Suprapubic skin (tissue), 4 donors: Measurements from ENCODE around the gene CREB5. TPM values are rescaled to one million over a fixed set of nuclear protein-coding genes. Genes with fewer than 3 reads are reported as not detected.

Source experiments
- DNase-seq, 2 donors: peaks; one replicate each; pipeline ENCODE4 v3.0.0-alpha.2; 2019; ENCODE audit warnings: low spot score in 2 of 2
- H3K27ac ChIP-seq: fragments of 200-600 bp; sonication (generic); one replicate; pipeline ENCODE4 v1.5.1; 2019
- H3K27me3 ChIP-seq: fragments of 200-600 bp; sonication (generic); one replicate; pipeline ENCODE4 v1.5.1; 2019
- H3K36me3 ChIP-seq: fragments of 200-600 bp; sonication (generic); one replicate; pipeline ENCODE4 v1.5.1; 2019
- H3K4me1 ChIP-seq: fragments of 200-600 bp; sonication (generic); one replicate; pipeline ENCODE4 v1.5.1; 2019
- H3K4me3 ChIP-seq: fragments of 200-600 bp; sonication (generic); one replicate; pipeline ENCODE4 v1.5.1; 2019; ENCODE audit warnings: mild to moderate bottlenecking
- H3K9me3 ChIP-seq: fragments of 200-600 bp; sonication (generic); one replicate; pipeline ENCODE4 v1.5.1; 2019
- EP300 ChIP-seq: sonication (generic); formaldehyde crosslinking; IDR thresholded peaks from one replicate; pipeline ENCODE4 v1.6.1; 2017; ENCODE audit warnings: antibody characterized with exemption
- POLR2A ChIP-seq, 2 donors: fragments of 450-650 bp; IDR thresholded peaks; one replicate each; pipeline ENCODE4 v1.6.1; 2017; ENCODE audit warnings: antibody characterized with exemption in 2 of 2, mild to moderate bottlenecking in 2 of 2, moderate library complexity in 2 of 2
- POLR2AphosphoS5 ChIP-seq, 3 donors: sonication (generic); formaldehyde crosslinking; IDR thresholded peaks; one replicate each; pipeline ENCODE4 v1.6.1; 2017; ENCODE audit warnings: antibody characterized with exemption in 3 of 3
- WGBS: methylation state at CpG from one replicate; pipeline ENCODE4 v1.1.5; 2018; 5-methylcytosine and 5-hydroxymethylcytosine counted together
- total RNA-seq, 4 donors: library from RNA; depleted of rRNA; stranded (reverse); fragments of >200 nt; gene quantifications; one replicate each; pipeline ENCODE4 v1.1.0, GENCODE V29; 2016
- TF ChIP-seq, protein P1 (sequence below), 2 donors: fragments of 200-600 bp in 1 of 2; fragments of 450-650 bp in 1 of 2; sonication (generic) in 1 of 2; IDR thresholded peaks; one replicate each; pipeline ENCODE4 v1.5.1; 2016 to 2019; ENCODE audit warnings: antibody characterized with exemption in 2 of 2, mild to moderate bottlenecking in 1 of 2, moderate library complexity in 1 of 2

CREB5 gene
- total RNA-seq, 4 donors from 2014 or later: 6.2 to 12.1 (median 10.0) TPM

DNA sequence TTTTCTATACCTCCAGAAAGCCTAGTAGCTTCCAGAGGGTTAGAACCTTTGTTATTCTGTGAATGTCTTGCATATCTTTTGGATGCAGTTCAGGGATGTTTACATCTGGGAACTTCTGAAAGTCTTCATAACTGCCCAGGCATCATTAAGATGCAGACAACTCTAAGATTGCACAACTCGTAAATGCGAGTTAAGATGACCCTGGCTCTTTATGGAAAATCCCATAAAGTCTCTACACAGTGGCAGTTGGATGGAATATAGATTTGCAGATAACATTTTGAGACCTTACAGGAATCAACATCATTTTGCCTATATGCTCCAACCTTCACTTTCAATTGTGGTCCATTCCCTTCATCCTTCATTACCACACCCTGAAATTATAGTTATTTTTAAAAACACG lies 151.7 kb downstream of the CREB5 start:
- no peaks in the 10 kb centered on the region for H3K27me3 ChIP-seq
- H3K4me1 ChIP-seq: peaks cover 3% of the 10 kb centered on the region
- H3K4me3 ChIP-seq: no peak overlapping the region
- WGBS: 87% methylated on average over 3 of the region's 3 CpGs
- DNase-seq: no peak
- H3K9me3 ChIP-seq: no peaks in the 10 kb centered on the region
- no peak for TF ChIP-seq POLR2A (IDR thresholded peaks at IDR 0.05)
- TF ChIP-seq, protein P1, sequence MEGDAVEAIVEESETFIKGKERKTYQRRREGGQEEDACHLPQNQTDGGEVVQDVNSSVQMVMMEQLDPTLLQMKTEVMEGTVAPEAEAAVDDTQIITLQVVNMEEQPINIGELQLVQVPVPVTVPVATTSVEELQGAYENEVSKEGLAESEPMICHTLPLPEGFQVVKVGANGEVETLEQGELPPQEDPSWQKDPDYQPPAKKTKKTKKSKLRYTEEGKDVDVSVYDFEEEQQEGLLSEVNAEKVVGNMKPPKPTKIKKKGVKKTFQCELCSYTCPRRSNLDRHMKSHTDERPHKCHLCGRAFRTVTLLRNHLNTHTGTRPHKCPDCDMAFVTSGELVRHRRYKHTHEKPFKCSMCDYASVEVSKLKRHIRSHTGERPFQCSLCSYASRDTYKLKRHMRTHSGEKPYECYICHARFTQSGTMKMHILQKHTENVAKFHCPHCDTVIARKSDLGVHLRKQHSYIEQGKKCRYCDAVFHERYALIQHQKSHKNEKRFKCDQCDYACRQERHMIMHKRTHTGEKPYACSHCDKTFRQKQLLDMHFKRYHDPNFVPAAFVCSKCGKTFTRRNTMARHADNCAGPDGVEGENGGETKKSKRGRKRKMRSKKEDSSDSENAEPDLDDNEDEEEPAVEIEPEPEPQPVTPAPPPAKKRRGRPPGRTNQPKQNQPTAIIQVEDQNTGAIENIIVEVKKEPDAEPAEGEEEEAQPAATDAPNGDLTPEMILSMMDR (IDR thresholded peaks at IDR 0.05): no peak
- TF ChIP-seq POLR2AphosphoS5 (IDR thresholded peaks at IDR 0.05): no peak
- TF ChIP-seq EP300: no peak
- H3K36me3 ChIP-seq: no peaks in the 10 kb centered on the region
- H3K27ac ChIP-seq: no peak overlapping the region

DNA sequence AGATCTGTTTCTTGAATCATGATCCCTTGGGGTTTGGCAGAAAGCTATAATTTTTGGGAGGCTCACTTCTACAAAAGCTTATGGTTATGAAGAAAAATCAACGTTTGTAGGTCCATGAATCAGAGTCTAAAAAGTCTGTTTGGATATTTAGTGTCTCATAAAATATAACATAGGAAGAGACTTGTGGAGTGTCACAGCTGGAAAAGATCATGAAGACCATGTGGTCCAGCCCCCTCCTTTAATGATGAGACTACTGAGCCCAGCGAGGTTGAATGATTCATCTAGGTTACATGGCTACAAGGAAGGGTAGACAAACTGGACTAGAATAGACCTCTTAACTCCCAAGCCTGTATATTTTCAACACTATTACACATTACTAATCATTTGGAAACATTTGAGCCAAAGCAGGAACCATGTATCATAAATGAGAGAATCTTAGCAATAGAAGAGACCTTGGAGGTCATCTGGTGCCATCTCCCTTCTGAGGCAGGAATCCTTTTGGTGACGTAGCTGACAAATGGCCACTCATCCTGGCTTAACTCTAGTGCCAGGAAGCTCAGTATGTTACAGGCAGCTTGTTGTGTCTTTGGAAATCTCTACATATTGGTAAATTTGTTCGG lies 152.5 kb downstream of the CREB5 start:
- H3K4me3 ChIP-seq: no peak overlapping the region
- H3K9me3 ChIP-seq: no peaks in the 10 kb centered on the region
- no peak for DNase-seq
- H3K36me3 ChIP-seq: no peaks in the 10 kb centered on the region
- no peaks in the 10 kb centered on the region for H3K4me1 ChIP-seq
- H3K27ac ChIP-seq: no peak overlapping the region
- no peaks in the 10 kb centered on the region for H3K27me3 ChIP-seq
- WGBS: 66% methylated on average over 4 of the region's 4 CpGs
- TF ChIP-seq, protein P1 (IDR thresholded peaks at IDR 0.05): no peak
- TF ChIP-seq EP300: no peak
- TF ChIP-seq POLR2A (IDR thresholded peaks at IDR 0.05): no peak
- no peak for TF ChIP-seq POLR2AphosphoS5 (IDR thresholded peaks at IDR 0.05)

DNA sequence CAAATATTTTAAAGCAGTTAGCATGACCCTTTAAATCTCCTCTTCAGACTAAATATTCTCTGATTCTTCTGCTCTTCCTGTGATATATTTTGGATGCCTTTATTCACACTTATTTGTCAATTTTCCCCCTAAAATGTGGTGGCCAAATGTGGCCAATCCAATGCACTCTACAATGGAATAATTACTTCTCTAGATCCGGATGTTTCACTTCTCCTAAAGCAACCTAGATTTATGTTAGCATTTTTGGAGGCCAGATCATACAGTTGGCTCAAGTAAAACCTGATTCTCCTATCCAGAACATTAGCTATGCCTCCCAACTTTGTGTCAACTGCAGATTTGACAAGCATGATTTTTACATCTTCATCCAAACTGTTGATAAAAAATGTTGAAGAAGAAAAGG lies 153.7 kb downstream of the CREB5 start:
- 32% methylated on average over 1 of the region's 1 CpG for WGBS
- Histone ChIP-seq H3K9me3 (no peaks in the 10 kb centered on the region), H3K27ac (no peak overlapping the region), H3K4me3 (no peak overlapping the region), H3K4me1 (no peaks in the 10 kb centered on the region), H3K27me3 (no peaks in the 10 kb centered on the region), H3K36me3 (no peaks in the 10 kb centered on the region)
- TF ChIP-seq POLR2AphosphoS5 (IDR thresholded peaks at IDR 0.05) (no peak), POLR2A (IDR thresholded peaks at IDR 0.05) (no peak), EP300 (no peak)
- TF ChIP-seq, protein P1 (IDR thresholded peaks at IDR 0.05): no peak
- no peak for DNase-seq

DNA sequence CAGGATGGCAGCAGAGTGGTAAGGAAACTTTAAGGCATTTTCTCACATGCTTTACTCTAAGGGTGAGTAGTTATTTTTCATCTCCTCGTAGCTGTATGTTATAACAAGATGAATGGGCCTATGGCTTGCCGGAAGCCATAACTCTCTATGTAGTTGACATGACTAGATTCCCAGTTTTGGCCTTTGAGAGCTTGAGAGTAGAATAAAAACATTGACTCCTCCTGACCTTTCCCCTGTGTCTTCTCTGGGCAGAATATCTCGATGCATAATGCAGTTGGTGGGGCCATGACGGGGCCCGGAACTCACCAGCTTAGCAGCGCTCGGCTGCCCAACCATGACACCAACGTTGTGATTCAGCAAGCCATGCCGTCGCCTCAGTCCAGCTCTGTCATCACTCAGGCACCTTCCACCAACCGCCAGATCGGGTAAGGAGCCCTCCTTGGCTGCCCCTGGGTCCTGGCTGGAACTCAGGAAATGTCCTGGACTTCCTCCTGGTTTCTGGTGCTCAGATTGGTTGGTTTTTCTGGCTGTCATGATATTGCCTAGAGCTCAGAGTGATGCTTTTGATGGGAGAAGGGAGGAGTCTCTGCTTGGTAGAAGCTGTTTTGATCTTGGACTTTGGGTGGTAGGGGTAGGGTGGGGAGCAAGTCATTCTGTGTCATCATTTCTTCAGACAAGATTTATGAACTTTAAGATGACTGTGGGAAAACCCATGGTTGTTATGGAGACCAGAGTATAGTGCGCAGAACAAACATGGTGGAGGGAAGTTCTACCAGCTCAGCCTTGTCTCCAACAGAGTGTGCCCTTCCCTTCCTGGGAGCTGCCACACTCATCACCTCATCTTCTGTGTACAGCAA lies 158.0 kb downstream of the CREB5 start:
- no peaks in the 10 kb centered on the region for H3K36me3 ChIP-seq
- no peak overlapping the region for H3K4me3 ChIP-seq
- TF ChIP-seq POLR2A (IDR thresholded peaks at IDR 0.05): no peak
- TF ChIP-seq POLR2AphosphoS5 (IDR thresholded peaks at IDR 0.05): no peak
- TF ChIP-seq, protein P1 (IDR thresholded peaks at IDR 0.05): no peak
- TF ChIP-seq EP300: no peak
- H3K27ac ChIP-seq: no peak overlapping the region
- H3K9me3 ChIP-seq: no peaks in the 10 kb centered on the region
- no peak for DNase-seq
- H3K4me1 ChIP-seq: peaks cover 18% of the 10 kb centered on the region
- 93% methylated on average over 13 of the region's 13 CpGs for WGBS
- H3K27me3 ChIP-seq: peaks cover 2% of the 10 kb centered on the region

DNA sequence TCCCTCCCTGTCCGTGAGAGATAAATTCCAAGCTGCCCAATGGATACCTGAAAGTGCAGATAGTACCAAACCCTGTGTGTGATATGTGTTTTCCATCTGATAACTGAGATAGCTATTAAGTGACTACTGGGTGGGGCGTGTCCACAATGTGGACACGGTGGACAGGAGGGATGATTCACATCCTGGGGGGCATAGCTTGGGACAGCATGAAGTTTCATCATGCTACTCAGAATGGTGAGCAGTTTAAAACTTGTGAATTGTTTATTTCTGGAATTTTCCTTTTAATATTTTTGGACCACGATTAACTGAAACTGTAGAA lies 158.6 kb downstream of the CREB5 start:
- H3K27ac ChIP-seq: no peak overlapping the region
- no peaks in the 10 kb centered on the region for H3K9me3 ChIP-seq
- peaks cover 18% of the 10 kb centered on the region for H3K4me1 ChIP-seq
- H3K36me3 ChIP-seq: no peaks in the 10 kb centered on the region
- H3K4me3 ChIP-seq: no peak overlapping the region
- H3K27me3 ChIP-seq: peaks cover 2% of the 10 kb centered on the region
- 86% methylated on average over 4 of the region's 4 CpGs for WGBS
- TF ChIP-seq, protein P1 (IDR thresholded peaks at IDR 0.05): no peak
- no peak for TF ChIP-seq POLR2AphosphoS5 (IDR thresholded peaks at IDR 0.05)
- no peak for TF ChIP-seq EP300
- no peak for TF ChIP-seq POLR2A (IDR thresholded peaks at IDR 0.05)
- DNase-seq: no peak
